Stromal cell of bone marrow (primary cell): ENCODE data around the gene HOXD8.

ENCODE experiments used
- DNase-seq: peaks from one replicate; pipeline ENCODE4 v3.0.0-alpha.2; 2012; ENCODE audit warnings: low read depth

HOXD8 gene

DNA sequence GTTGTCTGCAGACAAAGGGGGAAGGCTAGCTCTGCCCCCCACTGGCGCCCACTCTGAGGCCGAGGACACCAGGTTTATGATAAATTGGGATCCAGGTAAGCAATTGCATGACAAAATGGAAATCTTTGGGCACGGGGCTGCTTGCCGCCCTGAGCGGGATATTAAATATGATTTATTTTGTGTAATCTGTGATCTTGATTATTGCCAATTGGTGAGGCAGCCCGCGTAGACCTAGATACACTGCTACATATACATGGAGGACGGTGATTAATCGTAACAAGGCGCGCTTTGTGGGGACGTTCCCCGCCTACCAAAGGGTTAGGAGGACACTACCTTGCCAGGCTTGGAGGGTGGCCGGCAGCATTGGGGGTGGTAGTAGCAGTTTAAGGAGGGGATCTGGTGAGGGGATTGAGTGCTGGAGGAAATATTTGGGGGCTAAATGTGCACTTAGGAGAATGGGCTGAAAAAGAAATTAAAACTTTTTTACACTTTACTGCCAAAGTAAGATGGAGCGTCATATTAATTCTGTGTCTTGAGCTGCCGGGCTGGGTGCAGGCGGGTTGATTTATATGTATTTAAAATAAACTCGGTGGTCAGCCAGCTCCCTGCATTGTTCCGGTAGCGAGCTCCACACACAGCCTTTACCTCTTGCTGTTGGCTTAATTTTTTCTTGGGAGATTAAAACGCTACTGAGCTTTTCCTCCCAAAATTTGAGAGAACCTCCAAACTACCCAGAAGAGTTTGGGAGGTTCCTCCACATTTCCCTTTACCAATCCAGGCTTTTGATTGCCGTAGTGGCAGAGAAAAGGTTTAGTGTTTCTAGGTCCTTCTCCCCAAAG lies 31.7 kb downstream of the HOXD8 start:
- DNase-seq = no peak

DNA sequence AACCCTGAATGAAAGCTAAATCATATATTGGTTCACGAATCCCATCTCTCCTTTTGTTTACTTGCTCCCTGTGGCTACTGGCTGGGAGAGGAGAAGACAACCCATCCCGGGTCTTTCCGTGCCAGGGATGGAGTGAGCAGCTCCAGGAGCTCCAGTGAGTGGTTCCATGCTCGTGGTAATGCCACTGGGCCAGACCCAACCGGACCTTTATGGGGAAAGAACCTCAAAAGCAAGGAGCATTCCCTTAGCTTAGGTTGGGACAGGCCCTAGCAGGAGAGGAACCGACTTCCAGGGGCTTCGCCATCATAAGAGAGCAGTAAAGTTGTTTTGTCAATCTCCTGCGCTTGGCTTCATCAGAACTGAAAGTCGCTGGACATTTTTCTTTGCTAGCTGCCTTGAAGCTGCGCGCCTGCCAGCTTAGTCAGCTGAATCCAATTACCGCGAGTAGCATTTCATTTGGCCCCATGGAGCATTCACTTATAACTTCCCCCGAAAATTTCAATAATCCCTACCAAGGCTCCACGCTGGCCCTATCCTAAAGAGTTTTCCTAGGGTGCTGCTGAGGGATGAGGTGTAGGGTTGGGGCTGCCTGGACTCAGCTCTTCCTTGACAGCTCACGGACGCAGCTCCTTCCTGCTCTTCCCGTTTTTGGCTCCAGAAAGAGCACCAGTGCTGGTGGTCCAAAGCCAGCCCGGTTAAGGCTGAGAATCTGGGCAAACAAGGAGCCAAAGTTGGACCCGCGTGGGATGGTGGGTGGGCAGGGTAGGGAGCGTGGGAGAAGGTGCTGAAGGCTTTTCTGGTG lies 32.5 kb downstream of the HOXD8 start:
- no peak for DNase-seq

DNA sequence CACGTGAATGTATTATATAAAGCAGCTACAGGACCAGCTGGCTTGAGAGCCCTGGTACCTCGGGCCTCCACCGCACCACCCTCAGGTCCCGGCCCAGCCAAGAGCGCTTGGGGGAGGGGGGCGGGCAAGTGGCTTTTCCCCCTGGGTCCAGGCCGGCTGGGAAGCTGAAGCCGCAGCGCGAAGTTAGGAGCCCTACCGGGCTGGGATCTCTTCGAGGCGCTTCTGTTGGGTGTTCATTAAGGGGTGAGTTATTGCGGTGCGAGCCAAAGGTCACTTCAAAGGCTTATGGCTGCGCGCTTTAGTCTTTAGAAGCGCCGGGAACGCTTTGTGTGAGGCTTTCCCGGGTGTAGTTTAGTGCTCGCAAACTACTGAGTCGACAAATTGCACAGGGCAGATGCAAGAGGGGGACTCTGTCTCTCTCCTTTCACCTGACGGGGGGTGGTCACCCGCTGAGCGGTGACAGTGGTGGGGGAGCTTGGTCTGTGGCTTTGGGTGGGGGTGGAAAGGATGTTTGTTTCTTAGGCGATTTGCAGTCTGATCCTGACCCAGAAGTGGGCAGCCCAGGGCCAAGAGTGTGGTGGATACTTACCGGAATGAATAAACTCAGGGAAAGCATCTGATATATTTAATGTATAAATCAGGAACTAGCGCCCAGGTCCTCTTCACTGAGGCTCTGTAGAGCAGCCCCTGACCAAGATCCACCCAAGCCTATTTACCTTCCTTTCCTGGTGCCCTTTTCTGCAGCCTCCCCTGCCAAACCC lies 33.6 kb downstream of the HOXD8 start:
- DNase-seq = no peak

DNA sequence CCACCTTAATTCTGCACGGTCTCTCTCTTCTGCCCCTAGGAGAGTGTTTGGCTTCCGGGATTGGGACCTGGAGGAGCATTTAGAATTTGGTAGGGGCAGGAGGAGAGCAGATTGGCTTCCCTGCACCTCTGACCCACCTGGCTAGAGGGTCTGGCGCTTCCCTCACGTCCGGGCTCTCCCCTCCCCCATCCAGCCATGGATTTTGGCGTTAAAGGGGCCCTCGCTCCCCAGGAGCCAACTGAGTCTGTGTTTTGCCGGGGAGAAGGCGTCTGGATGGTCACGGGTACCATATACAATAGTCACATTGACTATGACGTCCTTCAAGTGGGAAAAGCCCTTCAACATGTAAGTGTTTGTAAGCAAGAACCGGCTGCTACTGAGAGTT lies 34.2 kb downstream of the HOXD8 start:
- no peak for DNase-seq

DNA sequence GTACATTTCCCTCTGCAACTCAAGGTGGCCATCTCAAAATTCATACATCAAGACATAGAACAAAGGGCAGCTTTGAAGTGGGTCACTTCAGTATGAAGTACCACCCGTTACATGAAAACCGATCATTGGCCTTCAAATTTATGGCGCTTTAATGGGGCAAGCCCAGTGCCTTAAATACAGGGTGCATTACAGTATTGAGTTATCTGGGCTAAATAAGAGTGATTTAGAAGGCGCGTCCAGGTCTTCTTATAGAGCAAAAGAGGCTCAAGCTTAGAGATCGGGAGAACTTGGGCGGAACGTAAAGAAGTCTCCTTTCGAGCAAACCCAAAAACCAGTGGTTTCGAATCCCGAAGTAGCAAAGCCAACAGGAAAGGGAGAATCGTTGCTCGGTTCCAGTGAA lies 34.7 kb downstream of the HOXD8 start:
- DNase-seq = no peak

DNA sequence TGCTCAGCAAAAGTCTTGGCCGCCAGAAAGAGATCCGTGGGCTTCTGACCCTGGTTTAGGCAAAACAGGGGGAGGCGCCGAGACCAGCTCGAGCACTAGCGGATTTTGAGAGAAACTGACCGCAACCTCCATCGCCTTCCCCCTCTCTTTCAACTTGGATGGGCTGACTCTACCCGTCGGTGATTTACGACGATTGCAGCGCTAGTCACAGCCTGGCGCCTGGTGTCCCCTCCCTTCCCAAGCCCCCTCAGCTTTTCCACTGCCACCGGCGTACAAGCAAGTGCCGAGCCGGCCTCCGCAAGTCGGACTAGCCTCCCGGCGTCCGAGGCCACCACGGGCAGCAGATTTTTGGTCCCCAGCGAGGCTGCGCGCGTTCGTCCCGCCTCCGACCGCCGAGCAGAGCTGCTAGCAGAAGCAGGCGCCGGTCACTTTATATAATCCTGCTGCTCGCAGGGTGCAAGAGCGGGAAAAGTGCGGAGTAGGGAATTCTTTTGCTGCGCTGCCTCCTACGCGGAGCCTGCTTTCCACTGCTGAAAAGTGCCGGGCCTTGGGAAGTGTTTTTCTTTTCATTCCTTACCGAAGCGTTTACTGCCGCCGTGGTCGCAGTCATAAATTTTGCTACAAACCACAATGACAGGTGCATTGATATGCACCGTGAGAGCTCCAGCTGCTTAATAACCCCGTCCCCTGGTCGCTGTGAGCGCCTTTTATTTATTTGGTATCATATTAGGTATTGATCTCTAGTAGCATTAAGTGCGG lies 35.3 kb downstream of the HOXD8 start:
- DNase-seq = no peak

DNA sequence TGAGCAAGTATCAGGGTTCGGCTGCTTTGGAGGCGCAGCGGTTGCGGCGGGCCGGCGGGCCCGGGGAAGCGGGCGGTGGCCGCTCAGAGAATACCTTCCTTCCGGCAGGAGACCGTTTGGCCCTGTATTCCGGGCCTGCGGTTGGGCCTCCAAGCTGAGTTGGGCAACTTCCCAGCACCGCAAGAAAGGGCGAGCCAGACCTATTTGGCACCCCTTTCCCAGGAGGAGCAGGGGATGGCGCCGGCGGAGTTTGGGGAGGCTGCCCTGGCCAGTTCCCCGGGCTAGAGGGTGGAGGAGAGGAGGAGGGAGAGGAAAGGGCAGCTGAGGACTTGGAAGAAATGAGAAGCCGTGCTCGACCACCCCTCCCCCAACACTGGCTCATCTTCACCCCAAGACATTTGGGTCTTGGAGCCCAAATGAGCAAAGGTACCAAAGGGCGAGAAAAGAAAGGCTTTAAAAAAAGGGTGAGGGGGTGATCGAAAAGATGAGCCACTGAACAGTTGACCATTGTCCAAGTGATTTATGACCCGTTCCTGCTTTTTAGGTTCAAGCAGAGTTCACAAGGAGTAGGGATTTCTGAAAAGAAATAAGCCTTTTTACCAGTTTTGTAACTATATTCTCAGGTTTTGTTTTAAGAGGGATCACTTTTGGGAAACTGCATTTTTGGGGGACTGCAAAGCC lies 36.0 kb downstream of the HOXD8 start:
- DNase-seq = no peak

DNA sequence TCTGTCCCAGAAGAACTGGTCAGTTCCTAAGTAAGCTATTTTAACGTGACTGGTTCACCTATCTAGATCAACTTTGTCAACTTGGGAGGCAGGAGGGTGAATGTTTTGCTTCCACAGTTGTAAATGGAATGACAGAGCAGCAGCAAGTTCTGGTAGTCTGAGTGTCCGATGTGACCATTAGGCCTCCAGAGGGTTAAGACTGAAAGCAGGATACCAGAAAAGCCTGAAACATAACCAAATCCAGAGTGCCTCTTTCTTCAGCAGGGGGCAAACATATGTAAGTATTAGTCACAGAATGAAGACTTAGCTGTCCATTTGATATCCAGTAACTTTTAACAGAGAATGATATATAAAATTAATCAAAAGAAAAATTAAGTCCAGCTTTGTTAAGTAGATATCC lies 36.8 kb downstream of the HOXD8 start:
- no peak for DNase-seq

DNA sequence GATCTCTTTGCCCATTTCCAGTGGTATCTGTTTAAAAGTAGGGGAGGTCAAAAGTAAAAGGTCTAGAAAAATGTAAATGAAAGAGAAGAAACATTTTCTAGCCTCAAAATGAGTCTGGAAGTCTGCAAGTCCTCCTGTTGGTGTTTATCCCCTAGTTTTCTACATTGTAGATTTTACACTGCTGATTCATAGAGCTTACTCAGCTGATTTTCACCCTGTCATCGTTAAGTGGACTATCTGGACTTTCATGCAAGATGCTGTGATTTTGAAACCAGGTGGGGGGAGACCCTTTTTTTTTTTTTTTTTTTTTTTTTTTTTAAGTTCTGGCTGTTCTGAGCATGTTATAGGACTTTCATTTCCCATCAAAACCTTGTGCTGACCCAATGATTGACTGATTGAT lies 37.9 kb downstream of the HOXD8 start:
- DNase-seq = no peak

DNA sequence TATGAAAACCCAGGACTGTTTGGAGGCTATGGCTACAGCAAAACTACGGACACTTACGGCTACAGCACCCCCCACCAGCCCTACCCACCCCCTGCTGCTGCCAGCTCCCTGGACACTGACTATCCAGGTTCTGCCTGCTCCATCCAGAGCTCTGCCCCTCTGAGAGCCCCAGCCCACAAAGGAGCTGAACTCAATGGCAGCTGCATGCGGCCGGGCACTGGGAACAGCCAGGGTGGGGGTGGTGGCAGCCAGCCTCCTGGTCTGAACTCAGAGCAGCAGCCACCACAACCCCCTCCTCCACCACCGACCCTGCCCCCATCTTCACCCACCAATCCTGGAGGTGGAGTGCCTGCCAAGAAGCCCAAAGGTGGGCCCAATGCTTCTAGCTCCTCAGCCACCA lies 39.7 kb downstream of the HOXD8 start:
- DNase-seq = no peak

DNA sequence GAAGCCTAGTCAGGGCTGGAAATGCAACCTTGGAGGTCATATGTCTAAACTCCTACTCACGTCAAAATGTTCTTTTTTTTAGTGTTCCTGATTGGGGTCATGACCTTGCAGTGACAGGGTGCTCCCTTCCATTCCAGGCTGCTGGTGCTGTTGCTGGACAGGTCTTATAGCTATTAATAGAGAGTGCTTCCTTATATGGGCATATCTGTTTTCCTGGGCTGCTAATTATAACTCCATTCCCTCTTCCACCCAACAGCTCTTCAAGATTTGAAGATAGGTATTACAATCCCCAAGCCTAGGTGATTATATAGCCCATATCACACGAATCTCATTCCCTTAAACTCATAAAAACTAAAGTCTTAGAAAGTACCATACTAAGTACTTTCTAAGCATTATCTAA lies 40.2 kb downstream of the HOXD8 start:
- no peak for DNase-seq

DNA sequence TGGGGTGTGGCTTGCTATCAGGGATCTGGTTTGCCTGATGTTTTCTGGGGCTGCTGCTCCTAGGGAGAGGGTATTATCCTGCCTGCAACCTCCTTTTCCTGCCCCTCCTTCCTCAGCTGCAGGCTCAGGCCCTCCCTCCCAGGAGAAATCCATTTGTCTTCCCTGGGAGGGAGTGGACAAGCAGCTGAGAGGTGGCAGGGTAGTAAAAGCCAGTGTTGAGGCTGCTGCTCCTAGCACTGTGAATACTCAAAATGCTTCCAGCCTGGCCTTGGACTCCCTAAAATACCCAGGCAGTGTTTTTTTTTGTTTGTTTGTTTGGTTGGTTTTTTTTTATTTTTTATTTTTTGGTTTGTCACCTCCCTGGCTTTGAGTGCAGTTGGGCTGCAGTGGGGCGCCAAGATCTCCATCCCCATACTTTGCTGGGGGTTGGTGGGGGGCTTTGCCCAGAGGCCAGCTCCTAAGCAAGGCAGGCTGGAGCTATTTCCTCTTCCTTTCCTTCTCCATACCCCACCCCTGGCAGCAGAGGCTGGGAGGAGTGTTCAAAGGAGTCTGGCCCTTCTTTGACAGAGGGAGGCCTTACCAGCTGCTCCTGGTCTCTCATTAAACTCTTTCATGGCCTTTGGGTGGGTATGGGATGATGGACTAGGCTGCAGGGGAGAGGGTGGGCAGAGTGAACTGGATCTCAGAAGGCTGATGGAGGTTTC lies 41.2 kb downstream of the HOXD8 start:
- no peak for DNase-seq

DNA sequence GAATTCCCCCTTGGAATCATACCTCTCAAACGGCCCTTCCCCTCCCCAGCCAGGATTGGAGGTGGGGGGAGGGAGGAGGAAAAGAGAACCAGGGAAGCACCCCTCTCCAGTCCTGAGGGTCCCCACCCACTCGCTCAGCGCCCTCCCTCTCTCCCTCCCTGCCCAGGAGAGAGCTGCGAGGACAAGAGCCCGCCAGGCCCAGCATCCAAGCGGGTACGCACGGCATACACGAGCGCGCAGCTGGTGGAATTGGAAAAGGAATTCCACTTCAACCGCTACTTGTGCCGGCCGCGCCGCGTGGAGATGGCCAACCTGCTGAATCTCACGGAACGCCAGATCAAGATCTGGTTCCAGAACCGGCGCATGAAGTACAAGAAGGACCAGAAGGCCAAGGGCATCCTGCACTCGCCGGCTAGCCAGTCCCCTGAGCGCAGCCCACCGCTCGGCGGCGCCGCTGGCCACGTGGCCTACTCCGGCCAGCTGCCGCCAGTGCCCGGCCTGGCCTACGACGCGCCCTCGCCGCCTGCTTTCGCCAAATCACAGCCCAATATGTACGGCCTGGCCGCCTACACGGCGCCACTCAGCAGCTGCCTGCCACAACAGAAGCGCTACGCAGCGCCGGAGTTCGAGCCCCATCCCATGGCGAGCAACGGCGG lies 42.0 kb downstream of the HOXD8 start:
- DNase-seq = no peak

DNA sequence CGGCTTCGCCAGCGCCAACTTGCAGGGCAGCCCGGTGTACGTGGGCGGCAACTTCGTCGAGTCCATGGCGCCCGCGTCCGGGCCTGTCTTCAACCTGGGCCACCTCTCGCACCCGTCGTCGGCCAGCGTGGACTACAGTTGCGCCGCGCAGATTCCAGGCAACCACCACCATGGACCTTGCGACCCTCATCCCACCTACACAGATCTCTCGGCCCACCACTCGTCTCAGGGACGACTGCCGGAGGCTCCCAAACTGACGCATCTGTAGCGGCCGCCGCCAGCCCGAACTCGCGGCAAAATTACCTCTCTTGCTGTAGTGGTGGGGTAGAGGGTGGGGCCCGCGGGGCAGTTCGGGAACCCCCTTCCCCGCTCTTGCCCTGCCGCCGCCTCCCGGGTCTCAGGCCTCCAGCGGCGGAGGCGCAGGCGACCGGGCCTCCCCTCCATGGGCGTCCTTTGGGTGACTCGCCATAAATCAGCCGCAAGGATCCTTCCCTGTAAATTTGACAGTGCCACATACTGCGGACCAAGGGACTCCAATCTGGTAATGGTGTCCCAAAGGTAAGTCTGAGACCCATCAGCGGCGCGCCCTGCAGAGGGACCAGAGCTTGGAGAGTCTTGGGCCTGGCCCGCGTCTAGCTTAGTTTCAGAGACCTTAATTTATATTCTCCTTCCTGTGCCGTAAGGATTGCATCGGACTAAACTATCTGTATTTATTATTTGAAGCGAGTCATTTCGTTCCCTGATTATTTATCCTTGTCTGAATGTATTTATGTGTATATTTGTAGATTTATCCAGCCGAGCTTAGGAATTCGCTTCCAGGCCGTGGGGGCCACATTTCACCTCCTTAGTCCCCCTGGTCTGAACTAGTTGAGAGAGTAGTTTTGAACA lies 42.7 kb downstream of the HOXD8 start:
- no peak for DNase-seq

DNA sequence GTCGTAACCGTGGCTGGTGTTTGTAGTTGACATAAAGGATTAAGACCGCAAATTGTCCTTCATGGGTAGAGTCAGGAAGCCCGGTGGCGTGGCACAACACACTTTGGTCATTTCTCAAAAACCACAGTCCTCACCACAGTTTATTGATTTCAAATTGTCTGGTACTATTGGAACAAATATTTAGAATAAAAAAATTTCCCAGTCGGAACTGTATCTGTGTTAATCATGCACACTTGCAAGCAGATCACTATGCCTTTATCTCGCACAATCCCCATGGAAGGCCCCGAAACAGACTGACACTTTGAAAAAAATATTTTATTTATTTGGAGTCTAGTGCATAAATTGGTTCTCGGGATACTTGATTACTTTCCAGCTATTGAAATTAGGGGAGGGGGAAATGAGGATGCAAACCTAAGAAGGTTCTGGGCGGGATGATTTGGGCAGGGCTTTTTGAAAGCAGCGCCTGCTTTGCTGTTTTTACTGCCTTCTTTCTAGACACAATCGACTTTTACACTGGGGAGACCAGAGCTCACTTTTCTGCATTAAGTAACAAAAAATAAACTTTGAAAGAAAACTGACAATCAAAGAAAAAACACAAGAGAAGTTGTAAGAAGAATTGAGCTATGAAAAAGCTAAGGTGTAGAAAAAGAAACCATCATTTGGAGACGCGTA lies 43.5 kb downstream of the HOXD8 start:
- no peak for DNase-seq

DNA sequence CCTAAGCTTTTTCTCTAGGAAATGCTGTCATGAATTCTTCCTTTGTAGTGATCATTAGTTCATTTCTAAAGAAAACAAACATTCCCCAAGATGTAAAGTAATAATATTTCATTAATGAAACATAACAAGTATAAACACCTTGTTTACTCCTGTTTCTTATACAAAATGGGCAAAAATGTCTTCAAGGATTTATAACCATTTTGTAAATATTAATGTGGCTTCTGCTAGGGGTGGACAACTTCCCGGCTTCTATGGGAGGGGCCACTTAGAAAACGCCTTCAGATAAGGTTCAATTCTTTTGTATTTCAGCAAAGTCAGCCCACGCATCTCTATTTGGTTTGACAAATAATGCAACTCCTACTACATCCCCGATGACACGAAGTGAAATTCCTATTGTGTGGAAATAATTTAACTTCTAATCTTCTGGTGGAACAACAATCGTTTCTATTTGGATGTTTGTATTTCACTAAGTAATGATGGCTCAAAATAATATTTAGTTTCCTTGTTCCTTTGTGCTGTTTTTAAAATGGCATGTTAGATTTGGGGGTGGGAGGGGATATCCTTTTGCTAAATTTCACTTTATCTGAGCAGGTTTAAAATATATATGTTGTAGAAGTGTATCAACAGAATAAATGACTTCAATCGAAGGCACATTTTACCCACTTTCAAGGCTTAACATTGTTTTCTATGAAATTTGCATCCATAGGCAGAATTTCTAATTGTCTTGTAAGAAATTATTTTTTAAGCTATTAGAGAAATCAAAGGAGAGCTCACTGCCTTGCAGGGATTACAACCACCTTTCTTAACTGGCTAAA lies 44.3 kb downstream of the HOXD8 start:
- no peak for DNase-seq

DNA sequence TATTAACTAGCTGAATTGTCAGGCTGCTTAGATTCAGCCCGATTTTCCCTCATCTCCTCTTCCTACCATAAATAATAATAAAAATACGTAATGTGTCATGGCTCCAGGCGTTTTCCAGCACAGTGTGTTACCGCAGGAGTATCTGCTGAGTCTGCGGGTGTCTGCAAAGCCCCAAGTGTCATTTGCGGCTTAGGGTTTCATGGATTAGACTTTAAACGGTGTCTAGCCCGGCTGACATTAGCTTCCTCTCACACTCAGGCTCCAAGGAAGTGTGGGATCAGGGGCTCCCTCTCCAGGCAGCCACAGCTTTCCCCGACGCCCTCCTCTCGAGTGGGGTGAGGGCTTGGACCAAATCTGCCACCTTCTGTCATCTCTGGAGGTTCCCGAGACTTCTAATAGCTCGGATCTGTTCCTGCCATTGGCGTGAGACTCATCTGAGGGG lies 44.9 kb downstream of the HOXD8 start:
- DNase-seq = no peak
